Vagina (tissue), 2 donors: ENCODE results near the gene TMEM240. TPM values are rescaled to one million over a fixed set of nuclear protein-coding genes. Genes with fewer than 3 reads are reported as not detected.

Experiments used
- DNase-seq, 2 donors: peaks; one replicate each; pipeline ENCODE4 v3.0.0-alpha.2; 2017; ENCODE audit errors: extremely low spot score in 2 of 2
- H3K27ac ChIP-seq: fragments of 200-600 bp; sonication (generic); one replicate; pipeline ENCODE4 v1.5.1; 2019
- H3K27me3 ChIP-seq: fragments of 200-600 bp; sonication (generic); one replicate; pipeline ENCODE4 v1.5.1; 2019
- H3K36me3 ChIP-seq, 2 donors: fragments of 200-600 bp; sonication (generic); one replicate each; pipeline ENCODE4 v1.5.1; 2017 to 2019
- H3K4me1 ChIP-seq: fragments of 200-600 bp; sonication (generic); one replicate; pipeline ENCODE4 v1.5.1; 2019
- H3K4me3 ChIP-seq, 2 donors: fragments of 200-600 bp; sonication (generic); 1 replicate in 1 of 2; 2 replicates in 1 of 2; pipeline ENCODE4 v1.5.1; 2016 to 2019
- H3K9me3 ChIP-seq: fragments of 200-600 bp; sonication (generic); one replicate; pipeline ENCODE4 v1.5.1; 2019
- POLR2A ChIP-seq, 2 donors: fragments of 450-650 bp; IDR thresholded peaks; one replicate each; pipeline ENCODE4 v1.6.1; 2017; ENCODE audit warnings: antibody characterized with exemption in 2 of 2, mild to moderate bottlenecking in 2 of 2, moderate library complexity in 2 of 2
- POLR2AphosphoS5 ChIP-seq, 2 donors: sonication (generic); formaldehyde crosslinking; IDR thresholded peaks; one replicate each; pipeline ENCODE4 v1.9.0; 2017; ENCODE audit warnings: antibody characterized with exemption in 2 of 2, mild to moderate bottlenecking in 2 of 2, low read depth in 1 of 2; ENCODE audit not compliant: insufficient read depth in 1 of 2
- intact Hi-C: fragments of 100-400 bp; cut with DNase I; formaldehyde crosslinking; loops from one replicate; pipeline ENCODE4 v1.15.1; 2023
- total RNA-seq: library from RNA; depleted of rRNA; stranded (reverse); fragments of >200 nt; gene quantifications from one replicate; pipeline ENCODE4 v1.2.3, GENCODE V29; 2016
- TF ChIP-seq, protein P1 (sequence below), 3 experiments: fragments of 450-650 bp in 2 of 3; fragments of 200-600 bp in 1 of 3; sonication (generic) in 1 of 3; IDR thresholded peaks; one replicate each; pipeline ENCODE4 v1.5.1; 2017 to 2019; ENCODE audit warnings: antibody characterized with exemption in 3 of 3, mild to moderate bottlenecking in 2 of 3, moderate library complexity in 2 of 3

TMEM240 gene
- total RNA-seq, 1 donor from 2014 or later: 3.9 TPM

- no peaks in the 10 kb centered on the region for H3K27me3 ChIP-seq
- peaks cover 22% of the 10 kb centered on the region for H3K4me1 ChIP-seq
- H3K9me3 ChIP-seq: no peaks in the 10 kb centered on the region
- intact Hi-C loops: no loop called here
- no peak for DNase-seq
- peak overlapping the region; percentile 64 for H3K27ac ChIP-seq
- no peaks in the 10 kb centered on the region for H3K36me3 ChIP-seq
- TF ChIP-seq POLR2AphosphoS5 (IDR thresholded peaks at IDR 0.05; ENCODE audit: insufficient read depth in 1 of 2, low read depth in 1 of 2): no peak
- no peak for TF ChIP-seq POLR2A (IDR thresholded peaks at IDR 0.05)
- H3K4me3 ChIP-seq: peak overlapping the region; percentile 58 to 91
Measured at GRCh38 chr1:1538989-1539309, 1.5 kb downstream of the TMEM240 start.

DNA sequence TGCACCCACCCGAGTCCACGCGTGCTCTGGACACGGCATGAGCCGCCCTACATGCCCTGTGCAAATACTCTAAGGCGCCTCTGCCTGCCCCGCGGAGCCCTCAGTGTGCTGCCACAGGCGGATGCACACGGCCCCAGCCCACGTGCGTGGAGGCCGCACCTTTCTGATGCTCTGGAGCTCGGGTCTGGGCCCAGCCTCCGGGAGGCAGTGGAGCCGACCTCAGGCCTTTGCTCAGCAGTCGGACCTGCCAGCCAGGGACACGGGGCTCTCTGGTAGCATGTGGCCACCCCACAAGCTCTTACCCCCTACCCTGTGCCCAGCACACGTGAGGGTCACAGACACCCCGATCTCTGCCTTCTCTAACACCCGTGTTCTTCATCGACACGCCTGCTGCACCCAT is 2.1 kb downstream of the TMEM240 start:
- no peak for TF ChIP-seq POLR2A (IDR thresholded peaks at IDR 0.05)
- TF ChIP-seq, protein P1, sequence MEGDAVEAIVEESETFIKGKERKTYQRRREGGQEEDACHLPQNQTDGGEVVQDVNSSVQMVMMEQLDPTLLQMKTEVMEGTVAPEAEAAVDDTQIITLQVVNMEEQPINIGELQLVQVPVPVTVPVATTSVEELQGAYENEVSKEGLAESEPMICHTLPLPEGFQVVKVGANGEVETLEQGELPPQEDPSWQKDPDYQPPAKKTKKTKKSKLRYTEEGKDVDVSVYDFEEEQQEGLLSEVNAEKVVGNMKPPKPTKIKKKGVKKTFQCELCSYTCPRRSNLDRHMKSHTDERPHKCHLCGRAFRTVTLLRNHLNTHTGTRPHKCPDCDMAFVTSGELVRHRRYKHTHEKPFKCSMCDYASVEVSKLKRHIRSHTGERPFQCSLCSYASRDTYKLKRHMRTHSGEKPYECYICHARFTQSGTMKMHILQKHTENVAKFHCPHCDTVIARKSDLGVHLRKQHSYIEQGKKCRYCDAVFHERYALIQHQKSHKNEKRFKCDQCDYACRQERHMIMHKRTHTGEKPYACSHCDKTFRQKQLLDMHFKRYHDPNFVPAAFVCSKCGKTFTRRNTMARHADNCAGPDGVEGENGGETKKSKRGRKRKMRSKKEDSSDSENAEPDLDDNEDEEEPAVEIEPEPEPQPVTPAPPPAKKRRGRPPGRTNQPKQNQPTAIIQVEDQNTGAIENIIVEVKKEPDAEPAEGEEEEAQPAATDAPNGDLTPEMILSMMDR (IDR thresholded peaks at IDR 0.05): no peak
- TF ChIP-seq POLR2AphosphoS5 (IDR thresholded peaks at IDR 0.05; ENCODE audit: insufficient read depth in 1 of 2, low read depth in 1 of 2): no peak
- Histone ChIP-seq H3K36me3 (no peaks in the 10 kb centered on the region), H3K27me3 (no peaks in the 10 kb centered on the region), H3K4me1 (peaks cover 22% of the 10 kb centered on the region), H3K9me3 (no peaks in the 10 kb centered on the region), H3K4me3 (no peak overlapping the region), H3K27ac (no peak overlapping the region)
- intact Hi-C loops: no loop called here
- no peak for DNase-seq

GRCh38 chr1:1537626-1538250 is 2.7 kb downstream of the TMEM240 start:
- H3K4me1 ChIP-seq: peaks cover 22% of the 10 kb centered on the region
- no peaks in the 10 kb centered on the region for H3K27me3 ChIP-seq
- no peak overlapping the region for H3K27ac ChIP-seq
- no peak for TF ChIP-seq POLR2AphosphoS5 (IDR thresholded peaks at IDR 0.05; ENCODE audit: insufficient read depth in 1 of 2, low read depth in 1 of 2)
- no peak for TF ChIP-seq POLR2A (IDR thresholded peaks at IDR 0.05)
- TF ChIP-seq, protein P1 (IDR thresholded peaks at IDR 0.05): no peak
- no peak overlapping the region for H3K4me3 ChIP-seq
- no peaks in the 10 kb centered on the region for H3K36me3 ChIP-seq
- intact Hi-C loops: no loop called here
- no peak for DNase-seq
- no peaks in the 10 kb centered on the region for H3K9me3 ChIP-seq

DNA sequence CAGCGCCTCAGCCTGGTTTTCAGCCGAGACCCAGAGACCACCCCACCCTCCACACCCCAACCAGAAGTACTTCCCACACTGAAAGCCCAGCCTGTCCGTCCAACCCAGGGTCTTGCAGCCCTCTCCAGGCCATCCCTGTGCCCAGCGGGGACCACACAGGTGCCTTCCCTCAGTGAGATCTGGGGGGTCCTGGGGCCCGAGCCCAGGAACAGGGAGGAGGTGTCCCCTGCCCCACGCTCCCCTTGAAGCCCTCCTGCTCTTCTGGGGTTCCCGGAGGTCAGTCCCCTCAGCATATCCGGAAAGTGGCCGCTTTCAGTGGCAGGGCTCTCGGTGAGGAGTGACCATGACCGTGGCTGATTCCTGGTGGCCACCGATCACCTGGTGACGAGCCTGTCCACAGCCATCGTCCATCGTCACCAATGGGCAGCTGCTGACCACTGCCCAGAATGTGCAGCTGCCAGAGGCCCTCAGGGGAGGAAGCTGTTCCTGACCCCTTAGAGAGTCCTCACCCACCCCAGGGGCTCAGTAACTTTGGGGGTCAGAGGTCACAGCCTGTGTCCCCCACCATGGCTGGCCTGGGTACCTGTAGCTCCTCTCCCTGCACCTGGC is 3.4 kb downstream of the TMEM240 start:
- Histone ChIP-seq H3K27me3 (no peaks in the 10 kb centered on the region), H3K27ac (no peak overlapping the region), H3K36me3 (no peaks in the 10 kb centered on the region), H3K4me1 (peaks cover 22% of the 10 kb centered on the region), H3K4me3 (no peak overlapping the region), H3K9me3 (no peaks in the 10 kb centered on the region)
- intact Hi-C loops: no loop called here
- no peak for DNase-seq
- no peak for TF ChIP-seq POLR2A (IDR thresholded peaks at IDR 0.05)
- TF ChIP-seq POLR2AphosphoS5 (IDR thresholded peaks at IDR 0.05; ENCODE audit: insufficient read depth in 1 of 2, low read depth in 1 of 2): no peak

- peaks cover 22% of the 10 kb centered on the region for H3K4me1 ChIP-seq
- DNase-seq: no peak
- TF ChIP-seq, protein P1 (IDR thresholded peaks at IDR 0.05): no peak
- no peak for TF ChIP-seq POLR2A (IDR thresholded peaks at IDR 0.05)
- no peak for TF ChIP-seq POLR2AphosphoS5 (IDR thresholded peaks at IDR 0.05; ENCODE audit: insufficient read depth in 1 of 2, low read depth in 1 of 2)
- no peaks in the 10 kb centered on the region for H3K36me3 ChIP-seq
- no peaks in the 10 kb centered on the region for H3K27me3 ChIP-seq
- intact Hi-C loops: no loop called here
- H3K27ac ChIP-seq: no peak overlapping the region
- no peak overlapping the region for H3K4me3 ChIP-seq
- H3K9me3 ChIP-seq: no peaks in the 10 kb centered on the region
Measured at GRCh38 chr1:1536019-1536937, 4.1 kb downstream of the TMEM240 start.
